ENCODE data around the gene DCAF6.
"Not testable (repeated sequence)": the region's sequence is repeated elsewhere in the genome, so short reads cannot be mapped to it uniquely, and the experiment has no call there.

Gene DCAF6

DNA sequence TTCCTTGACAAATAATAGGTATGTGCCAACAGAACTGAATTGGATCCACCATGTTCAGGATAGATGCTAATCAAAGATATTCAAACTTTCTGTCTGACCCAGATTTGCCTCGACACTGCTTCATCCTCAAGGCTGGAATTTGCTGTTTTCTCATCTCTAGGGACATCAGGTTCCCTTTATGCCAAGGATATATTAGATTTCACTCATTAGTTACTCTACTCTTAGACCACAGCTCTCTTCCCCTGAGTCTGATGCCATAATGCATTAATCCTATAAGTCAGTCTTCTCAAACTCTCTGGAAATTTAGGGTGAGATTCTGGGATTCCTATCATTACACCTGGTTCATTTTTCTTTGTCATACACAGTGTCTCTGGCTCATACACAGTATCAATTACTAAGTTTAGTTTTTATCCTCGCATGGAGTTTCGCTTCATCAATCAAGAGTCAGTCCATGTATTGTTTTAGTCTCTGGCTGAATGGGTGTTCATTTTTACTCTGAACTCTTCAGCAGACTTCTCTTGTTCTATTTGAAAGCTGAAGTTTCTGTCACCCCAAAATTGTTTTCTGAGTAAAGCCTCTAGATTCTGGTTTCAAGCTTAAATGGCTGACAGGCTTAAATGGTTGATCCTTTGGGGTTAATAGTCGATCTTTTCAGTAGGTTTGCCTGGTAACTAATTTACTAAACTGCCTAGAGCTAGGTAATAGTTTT, 9.3 kb upstream of the DCAF6 start:
- H3K27me3 ChIP-seq (ENCODE audit: control insufficient read depth, insufficient read depth, low read length) = no peaks in the 10 kb centered on the region
- H3K9me3 ChIP-seq (ENCODE audit: control insufficient read depth, low read length) = no peaks in the 10 kb centered on the region
- H3K4me1 ChIP-seq (ENCODE audit: control insufficient read depth, insufficient read depth, low read length) = peaks cover 7% of the 10 kb centered on the region
- no peak overlapping the region for H3K9ac ChIP-seq (ENCODE audit: low read length)
- H3K4me3 ChIP-seq (ENCODE audit: low read length) = no peak overlapping the region
- no peaks in the 10 kb centered on the region for H3K36me3 ChIP-seq (ENCODE audit: control insufficient read depth, insufficient read depth, low read length)

DNA sequence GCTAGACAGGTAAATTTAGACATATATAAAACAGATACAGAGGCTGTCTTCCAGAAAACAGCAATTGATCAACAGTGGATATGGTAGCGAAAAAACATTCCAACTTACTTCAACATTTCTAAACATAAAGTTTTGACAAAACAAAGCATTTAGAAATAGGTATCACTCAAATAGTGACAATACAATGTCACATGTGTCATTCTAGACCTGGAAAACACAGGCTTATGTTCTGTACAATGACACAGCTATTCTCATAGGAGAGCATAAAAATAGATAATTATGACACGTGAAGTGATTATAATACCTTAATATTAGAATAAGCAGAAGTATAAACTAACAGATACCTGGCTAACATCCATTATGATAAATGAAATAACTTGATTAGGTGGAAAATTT, 8.0 kb upstream of the DCAF6 start:
- Histone ChIP-seq H3K9me3 (ENCODE audit: control insufficient read depth, low read length) (no peaks in the 10 kb centered on the region), H3K4me3 (ENCODE audit: low read length) (no peak overlapping the region), H3K4me1 (ENCODE audit: control insufficient read depth, insufficient read depth, low read length) (peaks cover 7% of the 10 kb centered on the region), H3K36me3 (ENCODE audit: control insufficient read depth, insufficient read depth, low read length) (no peaks in the 10 kb centered on the region), H3K9ac (ENCODE audit: low read length) (no peak overlapping the region), H3K27me3 (ENCODE audit: control insufficient read depth, insufficient read depth, low read length) (no peaks in the 10 kb centered on the region)

DNA sequence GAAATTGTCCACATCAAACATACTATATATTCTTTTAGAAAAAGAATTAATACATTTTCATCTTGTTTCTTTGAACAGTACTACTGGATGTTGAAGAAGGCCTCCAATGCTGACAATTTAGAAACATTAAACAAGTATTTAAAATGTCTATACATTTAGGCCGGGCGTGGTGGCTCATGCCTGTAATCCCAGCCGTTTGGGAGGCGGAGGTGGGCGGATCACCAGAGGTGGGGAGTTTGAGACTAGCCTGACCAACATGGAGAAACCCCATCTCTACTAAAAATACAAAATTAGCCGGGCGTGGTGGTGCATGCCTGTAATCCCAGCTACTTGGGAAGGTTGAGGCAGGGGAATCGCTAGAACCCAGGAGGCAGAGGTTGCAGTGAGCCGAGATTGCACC, 7.6 kb upstream of the DCAF6 start:
- not testable (repeated sequence) for H3K9ac ChIP-seq (ENCODE audit: low read length); H3K36me3 ChIP-seq (ENCODE audit: control insufficient read depth, insufficient read depth, low read length); H3K27me3 ChIP-seq (ENCODE audit: control insufficient read depth, insufficient read depth, low read length); H3K4me1 ChIP-seq (ENCODE audit: control insufficient read depth, insufficient read depth, low read length); H3K9me3 ChIP-seq (ENCODE audit: control insufficient read depth, low read length); H3K4me3 ChIP-seq (ENCODE audit: low read length)

DNA sequence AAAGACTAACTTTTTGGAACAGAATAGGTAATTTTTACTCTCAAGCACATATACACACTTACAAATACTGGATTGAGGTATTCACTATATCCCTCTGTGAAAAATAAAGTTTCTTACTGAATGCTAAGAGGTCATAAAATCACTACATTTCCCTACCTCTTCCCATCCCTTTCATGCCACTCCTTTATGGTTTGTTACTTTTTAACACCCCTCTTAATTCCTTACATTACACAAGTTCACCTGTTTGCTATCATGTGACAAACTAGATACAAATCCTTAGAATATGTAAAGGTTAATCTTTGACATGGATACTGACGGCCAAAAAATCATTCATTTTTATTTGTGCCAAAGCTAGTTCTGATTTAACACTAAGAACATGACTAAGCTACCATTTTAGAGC, 6.8 kb upstream of the DCAF6 start:
- H3K4me1 ChIP-seq (ENCODE audit: control insufficient read depth, insufficient read depth, low read length) = peaks cover 7% of the 10 kb centered on the region
- H3K9me3 ChIP-seq (ENCODE audit: control insufficient read depth, low read length) = no peaks in the 10 kb centered on the region
- H3K36me3 ChIP-seq (ENCODE audit: control insufficient read depth, insufficient read depth, low read length) = no peaks in the 10 kb centered on the region
- no peak overlapping the region for H3K9ac ChIP-seq (ENCODE audit: low read length)
- H3K4me3 ChIP-seq (ENCODE audit: low read length) = no peak overlapping the region
- no peaks in the 10 kb centered on the region for H3K27me3 ChIP-seq (ENCODE audit: control insufficient read depth, insufficient read depth, low read length)

DNA sequence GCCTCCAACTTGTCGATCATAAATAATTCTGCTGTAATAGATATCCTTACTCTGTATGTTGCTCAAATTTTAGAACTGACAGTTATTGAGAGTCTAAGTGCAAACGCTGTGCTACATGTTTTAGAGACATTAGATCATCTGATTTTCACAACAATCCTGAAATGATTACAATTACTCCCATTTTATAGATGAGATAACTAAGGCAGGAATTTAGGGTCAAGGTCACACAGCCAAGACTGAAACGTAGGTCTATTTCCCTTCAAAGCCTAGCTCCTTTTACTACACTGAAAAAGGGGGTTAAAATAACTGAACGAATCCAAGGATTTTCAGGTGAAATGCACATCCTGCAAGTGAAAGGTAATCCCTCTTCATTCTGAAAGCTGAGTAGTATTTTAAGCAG, 2.7 kb upstream of the DCAF6 start:
- H3K4me1 ChIP-seq (ENCODE audit: control insufficient read depth, insufficient read depth, low read length) = no peaks in the 10 kb centered on the region
- no peak overlapping the region for H3K4me3 ChIP-seq (ENCODE audit: low read length)
- H3K27me3 ChIP-seq (ENCODE audit: control insufficient read depth, insufficient read depth, low read length) = no peaks in the 10 kb centered on the region
- peak overlapping the region; percentile 2 for H3K9ac ChIP-seq (ENCODE audit: low read length)
- no peaks in the 10 kb centered on the region for H3K36me3 ChIP-seq (ENCODE audit: control insufficient read depth, insufficient read depth, low read length)
- no peaks in the 10 kb centered on the region for H3K9me3 ChIP-seq (ENCODE audit: control insufficient read depth, low read length)

DNA sequence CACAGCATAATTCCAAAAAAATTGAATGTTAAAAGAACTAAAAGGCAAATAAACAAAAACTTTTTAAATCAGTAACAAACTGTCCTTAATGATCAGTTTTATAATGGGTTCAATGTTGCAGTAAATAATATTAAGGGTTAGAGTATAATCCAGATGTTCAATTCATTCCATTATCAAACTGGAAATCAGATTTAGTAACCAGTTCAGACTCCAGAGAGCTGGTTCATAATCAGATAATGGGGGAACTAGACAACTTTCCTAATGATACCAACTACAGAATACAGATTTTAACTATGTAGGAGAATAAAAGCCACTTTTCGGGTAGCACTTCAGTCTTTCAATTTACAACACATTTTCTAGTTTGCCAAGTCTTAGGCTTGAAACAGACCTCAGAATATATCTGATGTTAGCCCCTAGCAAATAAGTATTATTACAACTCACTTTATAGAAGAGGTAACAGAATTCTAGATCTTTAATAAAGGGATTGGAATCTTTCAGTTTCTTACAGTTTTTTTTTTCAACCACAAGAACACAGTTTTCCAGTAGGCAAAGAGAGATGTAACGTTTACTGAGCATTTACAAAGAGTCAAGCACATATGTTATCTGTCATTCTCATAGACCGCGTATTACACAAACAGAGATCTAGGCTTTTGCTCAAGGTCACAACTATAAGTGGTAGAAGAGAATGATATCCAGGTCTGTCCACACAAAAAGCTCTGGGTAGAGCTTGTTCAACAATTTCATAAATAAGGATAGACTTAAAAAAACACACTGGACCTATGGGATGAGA, 1.9 kb upstream of the DCAF6 start:
- Histone ChIP-seq H3K4me1 (ENCODE audit: control insufficient read depth, insufficient read depth, low read length) (no peaks in the 10 kb centered on the region), H3K9me3 (ENCODE audit: control insufficient read depth, low read length) (no peaks in the 10 kb centered on the region), H3K9ac (ENCODE audit: low read length) (peak overlapping the region; percentile 93), H3K36me3 (ENCODE audit: control insufficient read depth, insufficient read depth, low read length) (no peaks in the 10 kb centered on the region), H3K27me3 (ENCODE audit: control insufficient read depth, insufficient read depth, low read length) (no peaks in the 10 kb centered on the region), H3K4me3 (ENCODE audit: low read length) (peak overlapping the region; percentile 60)

DNA sequence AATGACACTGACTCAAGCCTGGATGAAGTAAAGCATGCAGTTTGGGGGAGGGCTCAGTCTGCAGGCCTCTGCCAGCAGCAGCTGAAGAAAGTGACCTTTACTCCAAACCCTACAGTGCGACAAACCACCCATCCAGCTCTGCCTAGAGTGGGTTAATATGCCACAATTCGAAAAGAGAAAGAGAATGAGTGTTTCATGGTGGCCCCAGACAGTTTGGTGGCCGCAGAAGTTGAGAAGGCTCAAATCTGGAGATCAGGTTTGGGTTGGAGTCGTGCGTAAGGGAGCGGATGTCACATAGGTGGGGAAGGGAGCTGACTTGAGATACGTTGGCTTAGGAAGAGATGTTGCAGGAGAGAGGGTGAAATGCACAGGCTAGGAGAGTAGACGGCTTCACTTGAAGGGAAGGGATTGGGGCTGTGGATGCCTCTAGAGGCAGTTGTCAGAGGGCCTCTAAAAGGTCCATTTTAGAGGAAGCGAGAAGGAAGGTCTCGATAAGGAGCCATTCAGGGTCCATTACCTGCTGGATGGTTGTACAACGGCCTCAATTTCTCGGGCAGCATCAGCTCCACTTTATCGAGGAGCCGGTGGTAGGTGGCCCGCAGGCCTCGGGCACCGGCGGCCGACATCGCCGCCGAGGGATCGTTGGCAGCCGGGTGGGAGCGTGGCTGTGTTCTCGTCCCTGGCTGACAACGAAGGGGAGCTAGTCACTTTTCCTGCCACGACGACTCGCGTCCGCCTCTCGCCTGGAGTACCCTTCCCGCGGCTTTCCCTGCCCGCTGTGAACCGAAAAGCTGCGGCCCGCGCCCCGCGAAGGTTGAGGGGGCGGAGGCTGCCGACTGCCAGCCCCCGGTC, 1.0 kb upstream of the DCAF6 start:
- Histone ChIP-seq H3K36me3 (ENCODE audit: control insufficient read depth, insufficient read depth, low read length) (no peaks in the 10 kb centered on the region), H3K27me3 (ENCODE audit: control insufficient read depth, insufficient read depth, low read length) (no peaks in the 10 kb centered on the region), H3K4me1 (ENCODE audit: control insufficient read depth, insufficient read depth, low read length) (no peaks in the 10 kb centered on the region), H3K4me3 (ENCODE audit: low read length) (peak overlapping the region; percentile 60), H3K9me3 (ENCODE audit: control insufficient read depth, low read length) (no peaks in the 10 kb centered on the region), H3K9ac (ENCODE audit: low read length) (peak overlapping the region; percentile 93)

DNA sequence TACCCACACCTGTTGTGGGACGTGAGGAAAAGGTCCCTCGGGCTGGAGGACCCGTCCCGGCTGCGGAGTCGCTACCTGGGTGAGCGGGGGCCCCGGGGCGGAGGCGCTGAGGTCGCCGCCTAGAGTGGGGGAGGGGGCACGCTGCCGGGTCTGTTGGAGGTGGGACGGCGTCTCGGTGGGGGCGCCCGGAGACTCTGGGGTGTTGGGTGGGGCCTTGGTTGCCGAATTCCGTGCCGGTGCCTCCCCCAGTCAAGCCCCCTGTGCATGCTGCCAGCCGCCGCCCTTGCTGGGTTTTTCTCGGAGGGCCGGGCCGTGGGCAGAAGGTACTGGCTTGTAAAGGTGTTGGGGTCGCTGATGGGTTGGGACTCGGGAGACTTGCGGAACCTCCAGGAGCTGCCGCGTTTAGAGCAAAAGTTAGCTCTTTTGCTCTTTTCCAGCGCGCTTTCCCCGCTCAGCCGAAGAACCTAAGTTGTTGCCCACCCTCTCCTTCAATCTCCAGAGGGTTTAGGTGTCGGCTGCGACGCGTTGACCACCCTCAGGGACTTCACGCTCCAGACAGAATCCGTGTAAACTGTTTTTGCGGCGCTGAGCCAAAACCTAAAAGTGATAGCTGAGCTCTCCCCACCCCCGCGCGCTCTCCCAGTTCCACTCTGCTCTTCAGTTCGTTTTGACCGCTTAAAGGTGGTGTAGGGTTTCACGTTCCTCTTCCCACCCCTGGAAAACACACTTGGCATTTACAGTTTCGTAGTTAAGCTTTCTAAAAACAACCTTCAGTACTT, 636 bp downstream of the DCAF6 start, which contains the start of gene MPC2:
TSS of gene MPC2 (minus strand) at position 143 of the 779 bp plus-strand sequence. CDS start 1,231 bp downstream, outside the sequence.
- peak within 1 kb of the TSS; percentile 93 for H3K9ac ChIP-seq (ENCODE audit: low read length)
- H3K27me3 ChIP-seq (ENCODE audit: control insufficient read depth, insufficient read depth, low read length) = no peaks in the 10 kb centered on the region
- no peaks in the 10 kb centered on the region for H3K9me3 ChIP-seq (ENCODE audit: control insufficient read depth, low read length)
- peak within 1 kb of the TSS; percentile 60 for H3K4me3 ChIP-seq (ENCODE audit: low read length)
- no peaks in the 10 kb centered on the region for H3K36me3 ChIP-seq (ENCODE audit: control insufficient read depth, insufficient read depth, low read length)
- H3K4me1 ChIP-seq (ENCODE audit: control insufficient read depth, insufficient read depth, low read length) = no peaks in the 10 kb centered on the region

DNA sequence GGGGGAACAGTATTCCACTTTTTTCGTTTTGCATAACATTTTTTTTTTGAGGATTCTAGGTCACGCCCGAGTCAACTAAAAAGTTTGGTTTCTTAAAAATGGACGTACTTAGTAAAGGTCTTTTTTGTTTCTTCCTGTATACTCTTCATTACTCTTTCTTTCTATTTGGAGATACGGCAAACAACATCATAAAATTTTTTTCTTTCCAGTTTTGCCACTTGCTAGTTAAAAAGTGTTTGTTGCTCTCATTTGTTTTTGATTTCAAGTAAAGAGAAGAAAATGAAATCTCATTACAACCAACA, 1.2 kb downstream of the DCAF6 start:
- Histone ChIP-seq H3K4me3 (ENCODE audit: low read length) (peak overlapping the region; percentile 60), H3K4me1 (ENCODE audit: control insufficient read depth, insufficient read depth, low read length) (no peaks in the 10 kb centered on the region), H3K27me3 (ENCODE audit: control insufficient read depth, insufficient read depth, low read length) (no peaks in the 10 kb centered on the region), H3K36me3 (ENCODE audit: control insufficient read depth, insufficient read depth, low read length) (no peaks in the 10 kb centered on the region), H3K9me3 (ENCODE audit: control insufficient read depth, low read length) (no peaks in the 10 kb centered on the region), H3K9ac (ENCODE audit: low read length) (peak overlapping the region; percentile 93)

DNA sequence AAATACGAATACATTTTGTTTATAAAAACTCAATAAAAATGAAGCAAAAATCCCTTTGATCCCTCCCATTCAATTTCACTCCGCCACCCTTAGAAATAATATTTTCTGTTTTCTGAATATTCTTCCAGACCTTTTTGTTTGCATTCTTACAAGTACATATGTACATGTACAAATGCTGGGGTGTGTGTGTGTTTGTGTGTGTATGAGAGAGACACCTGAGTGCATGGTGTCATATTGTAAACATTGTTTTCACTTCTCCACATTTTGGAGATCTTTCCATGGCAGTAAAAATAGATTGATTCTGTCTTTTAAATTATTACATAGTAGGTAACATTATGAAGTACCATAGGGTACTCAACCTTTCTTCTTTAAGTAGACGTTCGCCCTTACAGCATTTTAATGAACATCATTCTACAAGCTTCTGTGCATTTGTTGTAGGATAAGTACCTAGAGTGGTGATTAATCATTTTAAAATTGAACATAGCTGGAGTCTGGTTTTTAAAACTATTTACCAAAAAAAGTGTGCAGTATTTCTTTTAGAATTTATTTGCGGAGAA, 1.7 kb downstream of the DCAF6 start:
- H3K4me3 ChIP-seq (ENCODE audit: low read length) = no peak overlapping the region
- H3K27me3 ChIP-seq (ENCODE audit: control insufficient read depth, insufficient read depth, low read length) = no peaks in the 10 kb centered on the region
- H3K9ac ChIP-seq (ENCODE audit: low read length) = peak overlapping the region; percentile 93
- no peaks in the 10 kb centered on the region for H3K36me3 ChIP-seq (ENCODE audit: control insufficient read depth, insufficient read depth, low read length)
- no peaks in the 10 kb centered on the region for H3K4me1 ChIP-seq (ENCODE audit: control insufficient read depth, insufficient read depth, low read length)
- H3K9me3 ChIP-seq (ENCODE audit: control insufficient read depth, low read length) = no peaks in the 10 kb centered on the region

DNA sequence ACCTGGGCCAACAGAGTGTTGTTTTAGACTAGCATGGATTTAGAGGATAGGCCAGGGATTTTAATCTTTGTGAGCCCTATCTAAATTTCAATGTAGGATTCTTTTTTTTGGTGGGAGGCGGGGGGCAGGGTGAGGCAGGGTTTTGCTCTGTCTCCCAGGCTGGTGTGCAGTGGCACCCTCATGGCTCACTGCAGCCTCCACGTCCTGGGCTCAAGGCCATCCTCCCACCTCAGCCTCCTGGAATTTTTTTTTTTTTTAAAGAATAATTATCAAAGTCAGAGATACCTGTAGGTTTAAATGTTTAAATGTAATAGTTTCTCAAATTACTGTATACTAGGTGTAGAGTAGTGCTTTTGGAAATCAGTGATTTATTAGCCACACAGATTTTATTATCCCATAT, 3.8 kb downstream of the DCAF6 start:
- Histone ChIP-seq H3K4me1 (ENCODE audit: control insufficient read depth, insufficient read depth, low read length) (no peaks in the 10 kb centered on the region), H3K9ac (ENCODE audit: low read length) (no peak overlapping the region), H3K27me3 (ENCODE audit: control insufficient read depth, insufficient read depth, low read length) (no peaks in the 10 kb centered on the region), H3K9me3 (ENCODE audit: control insufficient read depth, low read length) (no peaks in the 10 kb centered on the region), H3K4me3 (ENCODE audit: low read length) (no peak overlapping the region), H3K36me3 (ENCODE audit: control insufficient read depth, insufficient read depth, low read length) (no peaks in the 10 kb centered on the region)
